Natural killer cell (primary cell): ENCODE results near the gene GPM6B. TPM values are rescaled to one million over a fixed set of nuclear protein-coding genes. Genes with fewer than 3 reads are reported as not detected.
A peak's percentile ranks its signal among the peaks of the same experiment; 100 is the strongest.

Source experiments
- ATAC-seq, 3 donors: fragments of 150-1000 bp in 2 of 3; fragments of 200-7000 bp in 1 of 3; cut with Tn5 transposase; 1 replicate in 1 of 3; 2 replicates in 2 of 3; pipeline ENCODE4 v1.10.0; 2021; ENCODE audit warnings: mild to moderate bottlenecking in 2 of 3, moderate library complexity in 2 of 3
- DNase-seq, 2 donors: peaks; one replicate each; pipeline versions ENCODE4 v3.0.0 to v3.0.0-alpha.2; 2013 to 2021; ENCODE audit warnings: mixed read lengths in 1 of 2
- H3K27ac ChIP-seq: one replicate; pipeline ENCODE4 v1.5.1; 2013; ENCODE audit warnings: mild to moderate bottlenecking, low read length
- H3K27me3 ChIP-seq: one replicate; pipeline ENCODE4 v1.6.1; 2013; ENCODE audit warnings: low read length; ENCODE audit not compliant: control insufficient read depth, insufficient read depth
- H3K36me3 ChIP-seq: one replicate; pipeline ENCODE4 v1.6.1; 2013; ENCODE audit warnings: low read length; ENCODE audit not compliant: control insufficient read depth, insufficient read depth
- H3K4me1 ChIP-seq: one replicate; pipeline ENCODE4 v1.6.1; 2013; ENCODE audit warnings: low read length; ENCODE audit not compliant: control insufficient read depth, insufficient read depth
- H3K4me3 ChIP-seq: one replicate; pipeline ENCODE4 v1.5.1; 2013; ENCODE audit warnings: low read length
- H3K9me3 ChIP-seq: one replicate; pipeline ENCODE4 v1.6.1; 2013; ENCODE audit warnings: low read length; ENCODE audit not compliant: control insufficient read depth, insufficient read depth
- H3K27ac Mint-ChIP-seq, 2 donors: one replicate each; pipeline ENCODE4 v1.8.0; 2022; ENCODE audit warnings: mild to moderate bottlenecking in 2 of 2, mixed read lengths in 2 of 2, moderate library complexity in 1 of 2
- H3K27me3 Mint-ChIP-seq, 2 donors: one replicate each; pipeline ENCODE4 v1.8.0; 2022; ENCODE audit warnings: low read depth in 2 of 2, mixed read lengths in 2 of 2
- H3K36me3 Mint-ChIP-seq: one replicate; pipeline ENCODE4 v1.8.0; 2022; ENCODE audit warnings: mixed read lengths
- H3K4me1 Mint-ChIP-seq, 2 donors: one replicate each; pipeline ENCODE4 v1.8.0; 2022; ENCODE audit warnings: mixed read lengths in 2 of 2
- H3K4me3 Mint-ChIP-seq: one replicate; pipeline ENCODE4 v1.8.0; 2022; ENCODE audit warnings: mild to moderate bottlenecking, moderate library complexity, mixed read lengths
- H3K9me3 Mint-ChIP-seq, 2 donors: one replicate each; pipeline ENCODE4 v1.8.0; 2022; ENCODE audit warnings: mixed read lengths in 2 of 2
- CTCF ChIP-seq: fragments of 200-600 bp; IDR thresholded peaks from one replicate; pipeline ENCODE4 v1.8.0; 2022; ENCODE audit warnings: antibody characterized with exemption
- WGBS: methylation state at CpG from one replicate; pipeline ENCODE4 v1.1.7; 2013; ENCODE audit warnings: missing lambda C conversion rate; ENCODE audit not compliant: insufficient coverage; 5-methylcytosine and 5-hydroxymethylcytosine counted together
- intact Hi-C: fragments of 100-400 bp; cut with micrococcal nuclease; formaldehyde crosslinking; loops from one replicate; pipeline ENCODE4 v1.14.2; 2022
- total RNA-seq, 4 donors: library from RNA; stranded (reverse); fragments of 120-200 nt in 1 of 4; gene quantifications; one replicate each; pipeline versions ENCODE4 v1.2.3 to v1.2.4, GENCODE V29; 2013 to 2022

Gene GPM6B
- total RNA-seq, 3 donors from 2014 or later (not counting 1 experiment from before 2014, with no cell fraction given): not detected

DNA sequence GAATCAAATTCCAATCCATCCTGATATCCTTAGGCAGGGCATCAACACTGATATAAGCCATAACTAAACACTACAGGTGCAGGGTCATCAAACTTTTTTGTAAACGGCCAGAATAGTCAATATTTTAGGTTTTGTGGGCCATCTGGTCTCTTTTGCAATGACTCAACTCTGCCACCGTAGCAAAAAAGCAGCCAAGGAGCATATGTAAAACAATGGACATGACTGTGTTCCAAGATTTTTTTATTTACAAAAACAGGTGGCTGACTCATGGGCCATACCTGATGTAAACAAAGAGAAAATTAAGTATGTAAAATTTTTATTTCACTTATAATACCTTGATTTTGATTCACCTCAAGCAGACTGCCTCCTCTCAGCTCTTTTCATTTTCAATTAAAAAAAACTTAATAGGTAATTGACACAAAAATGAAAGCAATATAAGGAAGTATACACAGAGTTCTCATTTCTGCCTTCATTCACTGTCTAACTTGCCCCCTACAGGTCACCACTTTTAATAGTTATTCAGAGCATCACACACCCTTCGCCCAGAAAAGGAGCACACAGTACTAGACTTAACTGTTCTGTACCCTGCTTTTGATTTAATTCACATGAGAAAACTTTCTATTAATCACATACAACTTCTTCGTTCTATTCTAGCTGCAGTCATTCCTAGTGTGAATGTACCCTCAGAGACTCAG lies 35.3 kb upstream of the GPM6B start:
- Histone ChIP-seq H3K4me3 (no peak overlapping the region), H3K9me3 (no peaks in the 10 kb centered on the region), H3K27me3 (no peaks in the 10 kb centered on the region), H3K27ac (no peak overlapping the region), H3K36me3 (no peaks in the 10 kb centered on the region), H3K4me1 (no peaks in the 10 kb centered on the region)
- Mint-ChIP-seq H3K9me3 (no peaks in the 10 kb centered on the region), H3K27me3 (peaks cover 0 to 18% of the 10 kb centered on the region in 2 donors), H3K4me3 (no peak overlapping the region), H3K27ac (no peak overlapping the region), H3K36me3 (no peaks in the 10 kb centered on the region), H3K4me1 (no peaks in the 10 kb centered on the region)
- DNase-seq (no peak), ATAC-seq (peak in 1 of 3 donors; percentile 34)
- intact Hi-C loops: no loop called here
- TF ChIP-seq CTCF: no peak
- 74% methylated on average over 4 of the region's 4 CpGs for WGBS

GRCh38 chrX:13845721-13846378 lies 29.0 kb upstream of the GPM6B start:
- H3K36me3 Mint-ChIP-seq: no peaks in the 10 kb centered on the region
- no peak overlapping the region for H3K27ac Mint-ChIP-seq
- DNase-seq: no peak
- H3K4me3 Mint-ChIP-seq: no peak overlapping the region
- ATAC-seq: no peak
- H3K4me1 Mint-ChIP-seq: no peaks in the 10 kb centered on the region
- 78% methylated on average over 6 of the region's 8 CpGs for WGBS
- intact Hi-C loops: no loop called here
- H3K9me3 Mint-ChIP-seq: no peaks in the 10 kb centered on the region
- no peaks in the 10 kb centered on the region for H3K9me3 ChIP-seq
- H3K36me3 ChIP-seq: no peaks in the 10 kb centered on the region
- H3K4me3 ChIP-seq: no peak overlapping the region
- H3K27me3 Mint-ChIP-seq: peaks cover 0 to 18% of the 10 kb centered on the region in 2 donors
- no peaks in the 10 kb centered on the region for H3K4me1 ChIP-seq
- TF ChIP-seq CTCF: no peak
- no peaks in the 10 kb centered on the region for H3K27me3 ChIP-seq
- H3K27ac ChIP-seq: no peak overlapping the region

GRCh38 chrX:13843150-13843721 lies 26.3 kb upstream of the GPM6B start:
- H3K4me3 Mint-ChIP-seq: no peak overlapping the region
- intact Hi-C loops: no loop called here
- no peak overlapping the region for H3K27ac ChIP-seq

More at GRCh38 chrX:13843150-13843721, 26.3 kb upstream of the GPM6B start:
- Histone ChIP-seq H3K36me3 (no peaks in the 10 kb centered on the region), H3K9me3 (no peaks in the 10 kb centered on the region), H3K4me3 (no peak overlapping the region), H3K27me3 (no peaks in the 10 kb centered on the region), H3K4me1 (no peaks in the 10 kb centered on the region)
- Mint-ChIP-seq H3K36me3 (no peaks in the 10 kb centered on the region), H3K4me1 (no peaks in the 10 kb centered on the region), H3K27ac (no peak overlapping the region), H3K27me3 (peaks cover 0 to 31% of the 10 kb centered on the region in 2 donors), H3K9me3 (no peaks in the 10 kb centered on the region)
- WGBS: no CpG with 5 or more reads among the region's 1 CpG
- no peak for TF ChIP-seq CTCF
- no peak for DNase-seq
- ATAC-seq: no peak
